HG02623 (cell line): ENCODE data around the gene SFPQ.
"Not testable (repeated sequence)": the region's sequence is repeated elsewhere in the genome, so short reads cannot be mapped to it uniquely, and the experiment has no call there.

Experiments used
- ATAC-seq: cut with Tn5 transposase; IDR thresholded peaks from one replicate; pipeline ENCODE4 v1.9.1; 2021; ENCODE audit warnings: moderate library complexity; ENCODE audit not compliant: unreplicated experiment

SFPQ gene

GRCh38 chr1:35192853-35193664 is at the start of gene SFPQ:
TSS of gene SFPQ (minus strand) at chr1:35193145. CDS start at chr1:35193049, 96 bp downstream.
- ATAC-seq: peak; percentile 83

GRCh38 chr1:35236772-35237171 is 43.8 kb upstream of the SFPQ start:
- not testable (repeated sequence) for ATAC-seq

- no peak for ATAC-seq
Measured at GRCh38 chr1:35231287-35231686, 38.3 kb upstream of the SFPQ start.

GRCh38 chr1:35229587-35230360 is 36.8 kb upstream of the SFPQ start:
- ATAC-seq: no peak

GRCh38 chr1:35226546-35226945 is 33.6 kb upstream of the SFPQ start:
- ATAC-seq: no peak

GRCh38 chr1:35223084-35223630 is 30.2 kb upstream of the SFPQ start:
- ATAC-seq: no peak

GRCh38 chr1:35222322-35223083 is 29.6 kb upstream of the SFPQ start:
- ATAC-seq: no peak

GRCh38 chr1:35220976-35221375 is 28.0 kb upstream of the SFPQ start:
- no peak for ATAC-seq

GRCh38 chr1:35215346-35215745 is 22.4 kb upstream of the SFPQ start:
- ATAC-seq: no peak

- no peak for ATAC-seq
Measured at GRCh38 chr1:35211120-35211414, 18.1 kb upstream of the SFPQ start.

GRCh38 chr1:35210321-35211119 is 17.6 kb upstream of the SFPQ start:
- ATAC-seq: no peak

- ATAC-seq: no peak
Measured at GRCh38 chr1:35203295-35203694, 10.3 kb upstream of the SFPQ start.

- ATAC-seq: peak; percentile 58
Measured at GRCh38 chr1:35202048-35202719, 9.2 kb upstream of the SFPQ start.

- ATAC-seq: no peak
Measured at GRCh38 chr1:35201631-35202030, 8.7 kb upstream of the SFPQ start.

- ATAC-seq: peak; percentile 34
Measured at GRCh38 chr1:35192056-35192852, 691 bp downstream of the SFPQ start.

GRCh38 chr1:35191429-35192055 is 1.4 kb downstream of the SFPQ start:
- ATAC-seq: no peak

GRCh38 chr1:35190784-35191183 is 2.2 kb downstream of the SFPQ start:
- ATAC-seq: no peak

GRCh38 chr1:35188578-35189392 is 4.2 kb downstream of the SFPQ start:
- ATAC-seq: no peak
